ENCODE measurements around the gene DCTN3. TPM values are rescaled to one million over a fixed set of nuclear protein-coding genes. Genes with fewer than 3 reads are reported as not detected.

The DCTN3 gene
- total RNA-seq, 2 experiments from 2014 or later = 81.5 to 84.4 TPM

GRCh38 chr9:34611251-34611810, 9.0 kb downstream of the DCTN3 start:
- Histone ChIP-seq H3K27ac (ENCODE audit: low read depth in 1 of 2, low read length in 2 of 2) (peak overlapping the region; percentile 79 to 83), H3K27me3 (ENCODE audit: control insufficient read depth in 1 of 2, insufficient read depth in 2 of 2, low read length in 2 of 2) (no peaks in the 10 kb centered on the region), H3K36me3 (ENCODE audit: insufficient read depth, low read length) (peaks cover 19% of the 10 kb centered on the region), H3K4me3 (ENCODE audit: low read length) (peak overlapping the region; percentile 95), H3K9me3 (ENCODE audit: control insufficient read depth in 1 of 2, insufficient read depth in 1 of 2, low read length in 2 of 2) (peaks cover 0 to 3% of the 10 kb centered on the region in 2 experiments), H3K4me1 (ENCODE audit: insufficient read depth, low read length) (peaks cover 28% of the 10 kb centered on the region)
- ATAC-seq (ENCODE audit: poor library complexity) (peak; percentile 6), DNase-seq (peak in 1 of 14 experiments; percentile 27)
- no peak for TF ChIP-seq CTCF (IDR thresholded peaks at IDR 0.05)
- POLR2A ChIA-PET = interaction anchor here (1.0 to 2.5 kb wide), 6 partner anchors 9 to 26 kb away, joined by 3 to 23 read pairs (median 6); partner anchors contain the start of genes ARID3C, DCTN3 and SIGMAR1
- CTCF ChIA-PET = interaction anchor here (1.0 to 4.2 kb wide), 6 partner anchors 18 to 91 kb away, joined by 3 to 41 read pairs (median 6); partner anchors contain the start of genes ARID3C and GALT
- Mint-ChIP-seq H3K36me3 (ENCODE audit: low read depth) (peaks cover 39% of the 10 kb centered on the region), H3K27me3 (no peaks in the 10 kb centered on the region), H3K27ac (peak overlapping the region; percentile 40), H3K9me3 (no peaks in the 10 kb centered on the region), H3K4me3 (peak overlapping the region; percentile 84), H3K4me1 (ENCODE audit: low read depth) (peaks cover 24% of the 10 kb centered on the region)
- intact Hi-C loops (cut with DNase I, micrococcal nuclease) = loop anchor here (5.0 to 10.0 kb wide), 5 partner anchors 36 to 567 kb away; partner anchors contain the start of genes DNAI1 (in 1 of the 2), ENHO (in 1 of the 2), FAM219A (in 1 of the 2) and GALT (in 1 of the 2)

GRCh38 chr9:34610434-34611206, 9.7 kb downstream of the DCTN3 start:
- CTCF ChIA-PET = interaction anchor here (1.0 to 1.6 kb wide), 4 partner anchors 18 to 36 kb away, joined by 3 to 8 read pairs (median 4); partner anchors contain the start of genes ARID3C and GALT
- intact Hi-C loops (cut with DNase I, micrococcal nuclease) = loop anchor here (5.0 to 10.0 kb wide), 5 partner anchors 37 to 566 kb away; partner anchors contain the start of genes DNAI1 (in 1 of the 2), ENHO (in 1 of the 2), FAM219A (in 1 of the 2) and GALT (in 1 of the 2)

More at GRCh38 chr9:34610434-34611206, 9.7 kb downstream of the DCTN3 start:
- Histone ChIP-seq H3K4me1 (ENCODE audit: insufficient read depth, low read length) (peaks cover 28% of the 10 kb centered on the region), H3K27me3 (ENCODE audit: control insufficient read depth in 1 of 2, insufficient read depth in 2 of 2, low read length in 2 of 2) (no peaks in the 10 kb centered on the region), H3K9me3 (ENCODE audit: control insufficient read depth in 1 of 2, insufficient read depth in 1 of 2, low read length in 2 of 2) (peaks cover 0 to 3% of the 10 kb centered on the region in 2 experiments), H3K4me3 (ENCODE audit: low read length) (peak overlapping the region; percentile 95), H3K27ac (ENCODE audit: low read depth in 1 of 2, low read length in 2 of 2) (no peak overlapping the region), H3K36me3 (ENCODE audit: insufficient read depth, low read length) (peaks cover 13% of the 10 kb centered on the region)
- ATAC-seq (ENCODE audit: poor library complexity) (no peak), DNase-seq (no peak)
- H3K27me3 Mint-ChIP-seq = no peaks in the 10 kb centered on the region
- H3K27ac Mint-ChIP-seq = peak overlapping the region; percentile 37
- POLR2A ChIA-PET = interaction anchor here (1.1 to 2.5 kb wide), 4 partner anchors 10 to 27 kb away, joined by 5 to 23 read pairs (median 10); partner anchors contain the start of genes DCTN3 and SIGMAR1
- no peaks in the 10 kb centered on the region for H3K9me3 Mint-ChIP-seq
- H3K4me3 Mint-ChIP-seq = peak overlapping the region; percentile 84
- H3K4me1 Mint-ChIP-seq (ENCODE audit: low read depth) = peaks cover 24% of the 10 kb centered on the region
- peaks cover 32% of the 10 kb centered on the region for H3K36me3 Mint-ChIP-seq (ENCODE audit: low read depth)
- TF ChIP-seq CTCF (IDR thresholded peaks at IDR 0.05) = no peak

Data from CD4-positive, alpha-beta T cell (primary cell).